Measurements from ENCODE around the gene ROR1. TPM values are rescaled to one million over a fixed set of nuclear protein-coding genes. Genes with fewer than 3 reads are reported as not detected.

Gene ROR1
- polyA plus RNA-seq, 1 of the 3 experiments (the other 2 are of a cell fraction): 4.0 TPM

DNA sequence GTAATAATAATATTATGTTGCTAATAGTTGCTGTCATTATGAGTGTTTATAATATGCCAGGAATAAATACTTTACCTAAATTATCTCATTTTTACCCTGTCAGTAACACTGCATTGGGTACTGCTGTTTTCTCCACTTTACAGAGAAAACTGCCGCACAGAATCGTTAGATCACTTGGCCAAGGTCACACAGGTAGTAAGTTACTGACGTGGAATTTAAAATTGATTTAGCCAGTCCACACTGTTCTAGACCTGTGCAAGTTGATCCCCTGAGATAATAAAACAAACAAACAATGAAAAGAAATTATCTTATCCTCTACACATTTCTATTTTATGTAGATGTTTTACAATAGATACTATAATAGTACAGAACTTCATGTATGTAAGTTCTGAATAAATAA lies 174.1 kb downstream of the ROR1 start:
- Histone ChIP-seq H3K79me2 (ENCODE audit: insufficient read depth) (no peaks in the 10 kb centered on the region; the same call in 1 of the 2 replicates), H3F3A (replicated peaks; ENCODE audit: insufficient read depth) (no peaks in the 10 kb centered on the region), H4K20me1 (ENCODE audit: insufficient read depth) (no peaks in the 10 kb centered on the region), H2AFZ (ENCODE audit: low read depth) (no peak overlapping the region), H3K4me3 (ENCODE audit: low read depth in 2 of 2, low read length in 1 of 2) (no peak overlapping the region), H3K27me3 (ENCODE audit: insufficient read depth) (no peaks in the 10 kb centered on the region), H3K36me3 (replicated peaks in 1 of 2; ENCODE audit: control insufficient read depth in 1 of 2, insufficient read depth in 2 of 2, low read length in 1 of 2) (no peaks in the 10 kb centered on the region), H3K4me2 (no peak overlapping the region), H3K9me3 (no peaks in the 10 kb centered on the region), H3K9ac (no peak overlapping the region), H3K27ac (ENCODE audit: low read depth in 2 of 2, low read length in 1 of 2) (no peak overlapping the region; a peak in 1 of 4 replicates), H3K4me1 (ENCODE audit: control insufficient read depth in 1 of 2, insufficient read depth in 2 of 2, low read depth in 1 of 2, low read length in 1 of 2) (peaks cover 6 to 19% of the 10 kb centered on the region in 2 experiments; a peak in 2 of 4 replicates), H3K9me2 (no peaks in the 10 kb centered on the region)
- TF ChIP-seq RCOR1 (IDR thresholded peaks at IDR 0.05; ENCODE audit: low read length) (no peak), POLR2AphosphoS5 (IDR thresholded peaks at IDR 0.05; ENCODE audit: low read depth, low read length) (no peak), FOSL2 (IDR thresholded peaks at IDR 0.05; ENCODE audit: borderline replicate concordance, low read depth) (no peak), MXI1 (IDR thresholded peaks at IDR 0.05; ENCODE audit: low read depth, low read length) (no peak), GATA2 (CRISPR knock-in tag; IDR thresholded peaks at IDR 0.05) (no peak), EZH2phosphoT487 (IDR thresholded peaks at IDR 0.05; ENCODE audit: borderline replicate concordance, low read depth) (no peak), RAD21 (IDR thresholded peaks at IDR 0.05; ENCODE audit: low read length) (no peak), CHD2 (IDR thresholded peaks at IDR 0.05; ENCODE audit: low read length, partially characterized antibody) (no peak)
- ChIA-PET CTCF (no interaction called here), POLR2A (no interaction called here)
- 93% methylated on average over 3 of the region's 3 CpGs for WGBS (ENCODE audit: low lambda C conversion rate)
- no peak for DNase-seq

DNA sequence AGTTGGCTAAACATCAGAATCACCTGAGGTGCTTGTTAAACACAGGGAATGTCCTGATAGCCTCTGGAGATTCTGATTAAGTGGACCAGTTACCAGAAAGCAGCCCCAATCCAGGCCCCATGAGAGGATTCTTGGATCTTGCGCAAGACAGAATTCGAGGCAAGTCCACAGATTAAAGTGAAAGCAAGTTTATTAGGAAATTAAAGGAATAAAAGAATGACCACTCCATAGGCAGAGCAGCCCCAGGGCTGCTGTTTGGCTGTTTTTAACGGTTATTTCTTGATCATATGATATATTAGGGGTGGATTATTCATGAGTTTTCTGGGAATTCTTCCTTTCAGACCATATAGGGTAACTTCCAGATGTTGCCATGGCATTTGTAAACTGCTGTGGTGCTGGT lies 176.2 kb downstream of the ROR1 start:
- Histone ChIP-seq H4K20me1 (ENCODE audit: insufficient read depth) (no peaks in the 10 kb centered on the region), H2AFZ (ENCODE audit: low read depth) (no peak overlapping the region), H3K27me3 (ENCODE audit: insufficient read depth) (no peaks in the 10 kb centered on the region), H3F3A (replicated peaks; ENCODE audit: insufficient read depth) (no peaks in the 10 kb centered on the region), H3K9ac (no peak overlapping the region), H3K79me2 (ENCODE audit: insufficient read depth) (no peaks in the 10 kb centered on the region; the same call in 1 of the 2 replicates), H3K36me3 (replicated peaks in 1 of 2; ENCODE audit: control insufficient read depth in 1 of 2, insufficient read depth in 2 of 2, low read length in 1 of 2) (no peaks in the 10 kb centered on the region), H3K4me3 (ENCODE audit: low read depth in 2 of 2, low read length in 1 of 2) (no peak overlapping the region), H3K4me2 (no peak overlapping the region), H3K27ac (ENCODE audit: low read depth in 2 of 2, low read length in 1 of 2) (no peak overlapping the region), H3K9me3 (0 out of 2 replicates have a peak, but pooled peaks cover 6% of the 10 kb centered on the region), H3K4me1 (ENCODE audit: control insufficient read depth in 1 of 2, insufficient read depth in 2 of 2, low read depth in 1 of 2, low read length in 1 of 2) (peaks cover 6 to 9% of the 10 kb centered on the region in 2 experiments; a peak in 1 of 4 replicates), H3K9me2 (no peaks in the 10 kb centered on the region)
- WGBS (ENCODE audit: low lambda C conversion rate): 60% methylated on average over 3 of the region's 3 CpGs
- POLR2A ChIA-PET: no interaction called here
- no peak for DNase-seq
- CTCF ChIA-PET: no interaction called here
- TF ChIP-seq FOXJ3 (CRISPR knock-in tag; IDR thresholded peaks at IDR 0.05) (no peak), FOXM1 (IDR thresholded peaks at IDR 0.05; ENCODE audit: low read depth) (no peak), YY1 (IDR thresholded peaks at IDR 0.05; ENCODE audit: low read depth) (no peak), EP300 (IDR thresholded peaks at IDR 0.05; ENCODE audit: borderline replicate concordance in 1 of 2, low read depth in 1 of 2, low read length in 1 of 2) (no peak), MXI1 (IDR thresholded peaks at IDR 0.05; ENCODE audit: low read depth, low read length) (no peak), POLR2AphosphoS5 (IDR thresholded peaks at IDR 0.05; ENCODE audit: low read depth, low read length) (no peak), CHD2 (IDR thresholded peaks at IDR 0.05; ENCODE audit: low read length, partially characterized antibody) (no peak), TCF12 (IDR thresholded peaks at IDR 0.05) (no peak), RCOR1 (IDR thresholded peaks at IDR 0.05; ENCODE audit: low read length) (no peak), TAF1 (IDR thresholded peaks at IDR 0.05; ENCODE audit: borderline replicate concordance, low read depth, low read length) (no peak), TEAD4 (IDR thresholded peaks at IDR 0.05; ENCODE audit: borderline replicate concordance, insufficient read depth) (no peak)
- TF ChIP-seq, protein P1, sequence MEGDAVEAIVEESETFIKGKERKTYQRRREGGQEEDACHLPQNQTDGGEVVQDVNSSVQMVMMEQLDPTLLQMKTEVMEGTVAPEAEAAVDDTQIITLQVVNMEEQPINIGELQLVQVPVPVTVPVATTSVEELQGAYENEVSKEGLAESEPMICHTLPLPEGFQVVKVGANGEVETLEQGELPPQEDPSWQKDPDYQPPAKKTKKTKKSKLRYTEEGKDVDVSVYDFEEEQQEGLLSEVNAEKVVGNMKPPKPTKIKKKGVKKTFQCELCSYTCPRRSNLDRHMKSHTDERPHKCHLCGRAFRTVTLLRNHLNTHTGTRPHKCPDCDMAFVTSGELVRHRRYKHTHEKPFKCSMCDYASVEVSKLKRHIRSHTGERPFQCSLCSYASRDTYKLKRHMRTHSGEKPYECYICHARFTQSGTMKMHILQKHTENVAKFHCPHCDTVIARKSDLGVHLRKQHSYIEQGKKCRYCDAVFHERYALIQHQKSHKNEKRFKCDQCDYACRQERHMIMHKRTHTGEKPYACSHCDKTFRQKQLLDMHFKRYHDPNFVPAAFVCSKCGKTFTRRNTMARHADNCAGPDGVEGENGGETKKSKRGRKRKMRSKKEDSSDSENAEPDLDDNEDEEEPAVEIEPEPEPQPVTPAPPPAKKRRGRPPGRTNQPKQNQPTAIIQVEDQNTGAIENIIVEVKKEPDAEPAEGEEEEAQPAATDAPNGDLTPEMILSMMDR (IDR thresholded peaks at IDR 0.05): no peak
